ENCODE data around the gene PRMT1.
"Not testable (repeated sequence)": the region's sequence is repeated elsewhere in the genome, so short reads cannot be mapped to it uniquely, and the experiment has no call there.

PRMT1 gene

GRCh38 chr19:49705919-49706318, 28.8 kb downstream of the PRMT1 start:
- TF ChIP-seq JUND (IDR thresholded peaks at IDR 0.05; ENCODE audit: low read depth), result no peak
- in situ Hi-C loops (cut with HindIII; ENCODE audit: low pct_unique_long_range_greater_than_20kb, low sequenced_read_pairs), result no loop called here
- no peak for DNase-seq (ENCODE audit: low read depth in 1 of 2, low spot score in 1 of 2)

DNA sequence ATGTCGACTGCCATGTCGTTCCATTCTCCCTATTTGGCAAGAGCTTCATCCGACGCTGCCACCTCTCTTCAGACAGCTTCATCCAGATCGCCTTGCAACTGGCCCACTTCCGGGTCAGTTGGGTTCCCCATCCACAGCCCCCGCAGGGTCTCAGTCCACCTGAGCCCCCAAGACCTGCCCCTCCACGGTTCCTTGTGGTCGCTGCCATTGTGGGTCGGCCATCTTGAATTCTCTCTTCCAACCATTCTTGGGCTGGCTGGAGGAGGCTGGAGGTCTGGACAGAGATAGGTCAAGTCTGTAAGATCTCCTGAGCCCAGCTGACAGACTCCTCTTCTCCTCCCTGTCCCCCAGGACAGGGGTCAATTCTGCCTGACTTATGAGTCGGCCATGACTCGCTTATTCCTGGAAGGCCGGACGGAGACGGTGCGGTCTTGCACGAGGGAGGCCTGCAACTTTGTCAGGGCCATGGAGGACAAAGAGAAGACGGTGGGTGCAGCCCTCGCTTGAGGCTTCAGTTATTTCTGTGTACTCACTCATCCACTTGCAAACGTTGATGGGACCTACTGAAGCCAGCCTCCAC, 33.4 kb downstream of the PRMT1 start:
- in situ Hi-C loops (cut with HindIII; ENCODE audit: low pct_unique_long_range_greater_than_20kb, low sequenced_read_pairs), result no loop called here
- DNase-seq (ENCODE audit: low read depth in 1 of 2, low spot score in 1 of 2), result no peak
- no peak for TF ChIP-seq JUND (IDR thresholded peaks at IDR 0.05; ENCODE audit: low read depth)

- DNase-seq (ENCODE audit: low read depth in 1 of 2, low spot score in 1 of 2), result peak in 1 of 2 experiments; percentile 79
- in situ Hi-C loops (cut with HindIII; ENCODE audit: low pct_unique_long_range_greater_than_20kb, low sequenced_read_pairs), result no loop called here
- no peak for TF ChIP-seq JUND (IDR thresholded peaks at IDR 0.05; ENCODE audit: low read depth)
Measured at GRCh38 chr19:49712397-49712859, 35.4 kb downstream of the PRMT1 start.

DNA sequence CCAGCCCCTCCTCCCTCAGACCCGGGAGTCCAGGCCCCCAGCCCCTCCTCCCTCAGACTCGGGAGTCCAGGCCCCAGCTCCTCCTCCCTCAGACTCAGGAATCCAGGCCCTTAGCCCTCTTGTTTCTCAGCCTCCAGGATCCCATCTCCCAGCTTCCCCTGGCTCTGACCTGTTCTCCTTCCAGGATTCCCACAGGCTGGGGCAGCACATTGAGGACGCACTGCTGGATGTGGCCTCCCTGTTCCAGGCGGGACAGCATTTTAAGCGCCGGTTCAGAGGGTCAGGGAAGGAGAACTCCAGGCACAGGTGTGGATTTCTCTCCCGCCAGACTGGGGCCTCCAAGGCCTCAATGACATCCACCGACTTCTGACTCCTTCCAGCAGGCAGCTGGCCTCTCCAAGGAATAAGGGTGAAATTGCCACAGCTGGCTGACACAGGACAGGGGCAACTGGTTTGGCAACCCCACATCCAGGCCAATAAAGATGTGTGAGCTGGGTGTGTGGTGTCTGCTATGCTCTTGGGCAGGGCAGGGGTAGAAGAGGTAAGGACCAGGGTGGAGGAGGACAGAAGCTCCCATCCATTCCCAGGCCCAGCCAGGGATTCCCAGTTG, 36.3 kb downstream of the PRMT1 start:
- no peak for TF ChIP-seq JUND (IDR thresholded peaks at IDR 0.05; ENCODE audit: low read depth)
- peak in 1 of 2 experiments; percentile 68 for DNase-seq (ENCODE audit: low read depth in 1 of 2, low spot score in 1 of 2)
- in situ Hi-C loops (cut with HindIII; ENCODE audit: low pct_unique_long_range_greater_than_20kb, low sequenced_read_pairs), result no loop called here

DNA sequence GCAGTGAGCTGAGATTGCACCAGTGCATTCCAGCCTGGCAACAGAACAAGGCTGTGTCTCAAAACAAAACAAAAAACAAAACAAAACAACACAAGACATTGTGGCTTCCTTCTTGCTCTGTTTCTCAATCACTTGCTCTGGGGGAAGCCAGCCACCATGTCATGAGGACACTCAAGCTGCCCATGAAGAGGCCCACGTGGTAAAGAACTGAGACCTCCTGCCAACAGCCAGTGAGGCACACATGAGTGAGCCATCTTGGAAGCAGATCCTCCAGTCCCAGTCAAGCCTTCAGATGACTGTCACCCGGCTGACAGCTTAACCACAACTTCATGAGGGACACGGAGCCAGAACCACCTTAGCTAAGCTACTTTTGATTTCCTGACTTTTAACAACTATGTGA, 39.1 kb downstream of the PRMT1 start:
- in situ Hi-C loops (cut with HindIII; ENCODE audit: low pct_unique_long_range_greater_than_20kb, low sequenced_read_pairs), result no loop called here
- DNase-seq (ENCODE audit: low read depth in 1 of 2, low spot score in 1 of 2), result no peak
- no peak for TF ChIP-seq JUND (IDR thresholded peaks at IDR 0.05; ENCODE audit: low read depth)

DNA sequence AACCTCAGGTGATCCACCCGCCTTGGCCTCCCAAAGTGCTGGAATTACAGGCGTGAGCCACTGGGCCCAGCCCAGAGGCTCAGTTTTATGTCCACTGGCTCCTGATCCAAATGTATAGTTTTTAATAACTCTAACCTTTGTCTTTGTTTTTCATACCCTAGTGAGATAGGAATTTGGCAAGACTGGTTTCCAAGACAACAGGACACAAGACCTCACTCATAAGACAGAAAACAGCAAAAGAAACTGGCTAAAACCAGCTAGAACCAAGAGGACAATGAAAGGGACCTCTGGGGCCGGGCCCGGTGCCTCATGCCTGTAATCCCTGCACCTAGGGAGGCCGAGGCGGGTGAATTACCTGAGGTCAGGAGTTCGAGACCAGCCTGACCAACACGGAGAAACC, 41.4 kb downstream of the PRMT1 start:
- DNase-seq (ENCODE audit: low read depth in 1 of 2, low spot score in 1 of 2), result no peak
- no peak for TF ChIP-seq JUND (IDR thresholded peaks at IDR 0.05; ENCODE audit: low read depth)
- in situ Hi-C loops (cut with HindIII; ENCODE audit: low pct_unique_long_range_greater_than_20kb, low sequenced_read_pairs), result no loop called here

- TF ChIP-seq JUND (IDR thresholded peaks at IDR 0.05; ENCODE audit: low read depth), result no peak
- DNase-seq (ENCODE audit: low read depth in 1 of 2, low spot score in 1 of 2), result no peak
- in situ Hi-C loops (cut with HindIII; ENCODE audit: low pct_unique_long_range_greater_than_20kb, low sequenced_read_pairs), result no loop called here
Measured at GRCh38 chr19:49718991-49719390, 41.9 kb downstream of the PRMT1 start.

- in situ Hi-C loops (cut with HindIII; ENCODE audit: low pct_unique_long_range_greater_than_20kb, low sequenced_read_pairs); DNase-seq (ENCODE audit: low read depth in 1 of 2, low spot score in 1 of 2): not testable (repeated sequence)
Measured at GRCh38 chr19:49719420-49719819, 42.3 kb downstream of the PRMT1 start.

DNA sequence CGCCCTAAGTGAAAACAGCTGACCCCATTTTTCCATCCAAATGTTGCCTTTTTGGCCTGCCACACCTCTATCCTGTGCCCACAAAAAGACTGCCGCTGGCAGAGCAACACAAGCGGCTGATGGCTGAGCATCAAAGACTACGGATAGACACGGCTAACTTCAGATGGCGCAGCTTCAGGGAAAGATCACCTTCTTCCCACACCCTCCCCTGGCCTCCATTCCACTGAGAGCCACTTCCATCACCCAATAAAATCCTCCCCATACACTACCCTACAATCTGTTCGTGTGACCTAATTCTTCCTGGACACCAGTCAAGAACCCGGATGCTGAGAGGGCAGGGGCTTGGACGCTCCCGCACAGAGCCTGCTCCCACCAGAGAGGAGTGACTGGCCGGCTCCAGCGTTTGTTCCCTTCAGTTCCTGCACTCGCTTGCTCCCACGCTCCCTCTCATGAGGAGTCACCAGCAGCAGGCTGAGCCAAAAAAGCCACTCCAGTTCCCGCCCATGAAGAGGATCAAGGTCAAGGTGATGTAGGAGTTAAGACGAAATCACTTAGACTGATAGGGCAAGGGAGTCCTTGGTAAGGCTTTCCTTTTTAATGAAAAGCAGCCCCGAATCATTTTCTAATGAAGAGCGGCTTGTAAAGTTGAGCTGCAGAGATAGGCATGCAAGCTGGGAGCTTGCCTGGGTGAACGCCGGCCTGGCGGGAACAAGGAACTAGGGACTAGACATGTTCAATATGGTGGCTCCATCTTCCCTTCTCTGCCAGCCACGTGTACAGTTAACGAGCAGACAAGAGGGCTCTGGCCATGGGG, 50.4 kb downstream of the PRMT1 start:
- TF ChIP-seq JUND (IDR thresholded peaks at IDR 0.05; ENCODE audit: low read depth), result no peak
- DNase-seq (ENCODE audit: low read depth in 1 of 2, low spot score in 1 of 2), result no peak
- in situ Hi-C loops (cut with HindIII; ENCODE audit: low pct_unique_long_range_greater_than_20kb, low sequenced_read_pairs), result no loop called here

GRCh38 chr19:49730166-49730565, 53.1 kb downstream of the PRMT1 start:
- DNase-seq (ENCODE audit: low read depth in 1 of 2, low spot score in 1 of 2), result no peak
- in situ Hi-C loops (cut with HindIII; ENCODE audit: low pct_unique_long_range_greater_than_20kb, low sequenced_read_pairs), result no loop called here
- no peak for TF ChIP-seq JUND (IDR thresholded peaks at IDR 0.05; ENCODE audit: low read depth)
